ENCODE measurements around the gene THOC6.
"Not testable (repeated sequence)": the region's sequence is repeated elsewhere in the genome, so short reads cannot be mapped to it uniquely, and the experiment has no call there.

Gene THOC6

DNA sequence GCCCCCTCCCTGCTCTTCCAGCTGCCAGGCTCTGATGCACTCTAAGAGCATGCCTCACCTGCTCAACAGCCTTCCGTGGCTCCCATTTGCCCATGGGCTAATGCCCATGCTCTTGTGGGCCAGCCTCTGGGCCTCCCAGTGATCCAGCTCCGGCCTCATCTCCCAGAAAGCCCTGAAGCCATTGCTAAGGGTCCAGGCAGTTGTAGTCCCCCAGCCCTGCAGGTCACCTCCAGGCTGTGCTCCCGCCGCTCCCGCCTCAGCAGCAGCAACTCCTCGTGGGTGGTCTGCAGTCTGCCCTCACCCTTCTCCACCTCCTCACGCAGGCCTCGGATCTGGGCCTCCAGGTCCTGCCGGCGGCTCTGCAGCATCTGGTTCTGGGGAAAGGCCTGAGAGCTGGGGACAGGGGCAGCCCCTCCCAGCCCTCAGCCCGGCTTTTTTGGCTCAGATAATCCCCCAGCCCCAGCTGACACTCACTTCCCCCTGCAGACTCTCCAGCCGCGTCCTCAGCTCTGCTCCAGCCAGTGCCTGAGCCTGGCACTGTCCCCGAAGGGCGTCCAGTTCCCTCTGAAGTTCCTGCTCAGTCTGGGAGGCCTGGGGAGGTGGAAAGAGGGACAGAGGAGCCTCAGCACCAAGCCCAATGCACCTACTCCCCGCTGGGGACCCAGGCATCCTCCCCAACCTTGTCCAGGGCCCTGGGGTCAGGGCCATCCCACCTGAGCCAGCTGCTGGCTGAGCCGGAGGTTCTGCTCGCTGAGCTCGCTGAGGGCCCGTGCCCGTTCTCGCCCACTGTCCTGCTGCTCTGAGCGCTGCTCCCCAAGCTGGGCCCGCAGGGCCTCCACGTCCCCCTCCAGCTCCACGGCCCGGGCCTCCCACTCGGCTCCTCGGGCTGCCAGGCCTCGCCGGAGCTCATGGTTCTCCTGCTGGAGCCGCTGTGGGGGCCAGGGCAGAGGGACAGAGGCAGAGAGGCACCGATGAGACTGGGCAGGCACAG, 6.7 kb downstream of the THOC6 start:
- DNase-seq (ENCODE audit: low read depth in 2 of 2) = no peak

GRCh38 chr16:3032624-3033023, 8.8 kb downstream of the THOC6 start:
- no peak for DNase-seq (ENCODE audit: low read depth in 2 of 2)

- no peak for DNase-seq (ENCODE audit: low read depth in 2 of 2)
These were observed 11.6 kb downstream of the THOC6 start for GRCh38 chr16:3035289-3035971.

DNA sequence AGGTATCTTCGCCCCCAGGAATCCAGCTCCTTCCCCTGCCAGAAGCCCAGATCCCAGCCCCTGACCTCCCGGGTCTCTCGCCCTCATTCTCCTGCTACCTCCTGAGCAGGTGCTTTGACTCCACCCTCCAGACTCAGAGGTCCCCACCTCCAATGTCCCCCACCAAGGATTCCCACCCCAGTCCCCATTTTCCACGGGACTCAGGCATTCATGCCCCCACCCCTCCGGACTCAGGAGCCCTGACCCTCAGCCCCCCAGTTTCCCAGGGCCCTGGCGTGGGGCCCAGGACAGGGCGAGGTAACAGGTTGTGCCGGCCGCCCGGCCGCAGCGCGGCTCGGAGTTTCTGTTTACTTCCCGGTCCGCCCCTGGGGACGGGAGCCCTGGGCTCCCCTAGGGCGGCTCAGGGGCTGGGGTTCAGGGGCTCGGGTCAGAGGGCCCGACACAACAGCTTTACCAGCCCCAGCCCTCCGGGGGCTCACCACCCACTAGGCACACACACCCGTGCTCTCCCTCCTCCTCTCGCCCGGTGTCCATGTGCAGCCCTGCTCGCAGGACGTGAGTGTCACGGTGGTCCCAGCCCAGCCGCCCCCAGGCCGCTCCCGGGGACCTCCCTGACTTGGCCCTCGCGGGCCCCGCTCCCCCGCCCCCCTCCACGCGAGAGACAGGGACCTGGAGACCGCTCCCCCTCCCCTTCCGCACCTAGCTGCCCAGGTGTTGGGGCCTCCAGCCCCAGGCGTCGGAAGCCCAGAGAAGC, 12.3 kb downstream of the THOC6 start:
- DNase-seq (ENCODE audit: low read depth in 2 of 2) = no peak

DNA sequence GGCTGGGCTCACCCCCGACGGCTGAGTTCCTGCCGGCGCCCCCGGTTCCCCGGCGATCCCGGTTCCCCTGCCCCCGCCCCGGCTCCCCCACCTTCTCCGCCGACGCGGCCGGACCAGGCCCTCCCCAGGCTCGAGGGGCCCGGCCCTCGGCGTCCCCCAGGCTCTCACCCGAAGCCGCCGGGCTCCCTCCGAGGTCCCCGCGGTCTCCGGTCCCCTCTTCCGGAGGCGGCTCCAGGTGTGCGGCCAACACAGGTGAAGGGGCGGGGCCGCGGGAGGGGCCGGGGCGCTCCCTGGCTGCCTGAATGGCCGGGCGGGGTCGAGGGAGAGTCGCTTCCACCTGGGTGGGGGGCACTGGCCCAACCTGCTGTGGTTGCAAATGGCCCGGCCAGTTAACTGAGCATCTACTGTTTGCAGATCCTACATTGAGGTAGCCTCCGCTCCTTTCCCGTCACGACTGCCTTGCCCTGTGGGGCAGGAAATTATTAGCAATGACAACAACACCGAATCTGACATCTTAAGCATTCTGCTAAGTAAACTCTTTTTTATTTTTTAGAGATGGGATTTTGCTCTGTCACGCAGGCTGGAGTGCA, 13.0 kb downstream of the THOC6 start, which contains the start of gene BICDL2:
Gene BICDL2 (minus strand): TSS at position 219 of the 590 bp plus-strand sequence. CDS start 1,448 bp downstream, outside the sequence.
- no peak for DNase-seq (ENCODE audit: low read depth in 2 of 2)

DNA sequence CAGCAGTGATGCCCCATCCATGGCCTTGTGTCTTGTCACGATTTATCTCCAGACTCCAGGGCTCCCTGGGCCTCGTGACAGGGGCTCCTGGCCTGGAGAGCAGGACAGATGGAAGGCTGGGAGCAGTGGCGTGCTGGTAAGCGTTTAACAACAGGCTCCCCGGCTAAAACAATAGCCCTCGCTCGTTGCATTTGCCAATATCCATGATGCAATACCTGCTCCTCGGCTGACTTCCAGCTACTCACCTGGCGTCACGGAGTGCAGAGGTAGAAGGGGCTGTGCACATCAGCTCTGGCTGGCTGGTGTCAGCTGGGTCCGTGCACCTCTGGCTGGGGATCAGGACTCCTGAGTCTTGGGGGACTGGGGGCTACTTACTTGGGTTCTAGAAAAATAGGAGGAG, 14.4 kb downstream of the THOC6 start:
- DNase-seq (ENCODE audit: low read depth in 2 of 2) = no peak

DNA sequence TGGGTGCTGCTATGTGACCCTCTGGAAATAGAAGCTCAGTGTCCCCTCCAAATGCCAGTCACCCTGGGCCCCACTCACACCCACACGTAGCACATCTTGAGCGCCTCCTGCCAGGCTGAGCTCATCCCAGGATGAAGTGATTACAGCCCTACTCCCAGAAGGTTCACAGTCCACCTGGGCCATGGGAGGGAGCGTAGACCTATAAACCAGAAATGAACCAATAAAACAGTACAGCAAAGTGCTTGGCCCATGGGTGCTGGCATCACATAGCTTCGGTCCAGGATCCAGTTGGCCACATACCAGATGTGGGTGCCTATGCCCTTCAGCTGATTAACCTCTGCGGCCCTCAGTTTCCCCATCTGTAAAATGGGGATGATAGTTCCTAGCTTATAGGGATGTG, 15.1 kb downstream of the THOC6 start:
- no peak for DNase-seq (ENCODE audit: low read depth in 2 of 2)

DNA sequence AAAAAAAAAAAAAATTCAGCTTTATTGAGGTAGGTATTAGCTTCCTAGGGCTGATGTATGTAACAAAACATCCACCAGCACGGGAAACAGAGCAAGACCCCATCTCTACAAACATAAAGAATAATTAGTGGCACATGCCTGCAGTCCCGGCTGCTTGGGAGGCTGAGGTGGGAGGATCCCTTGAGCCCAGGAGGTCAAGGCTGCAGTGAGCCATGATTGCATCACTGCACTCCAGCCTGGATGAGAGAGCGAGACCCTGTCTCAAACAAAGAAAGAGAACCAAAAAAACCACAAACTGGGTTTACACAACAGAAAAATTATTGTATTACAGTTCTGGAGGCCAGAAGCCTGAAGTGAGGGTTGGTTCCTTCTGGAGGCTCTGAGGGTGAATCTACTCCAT, 18.5 kb downstream of the THOC6 start:
- no peak for DNase-seq (ENCODE audit: low read depth in 2 of 2)

GRCh38 chr16:3044708-3045107, 20.9 kb downstream of the THOC6 start:
- no peak for DNase-seq (ENCODE audit: low read depth in 2 of 2)

DNA sequence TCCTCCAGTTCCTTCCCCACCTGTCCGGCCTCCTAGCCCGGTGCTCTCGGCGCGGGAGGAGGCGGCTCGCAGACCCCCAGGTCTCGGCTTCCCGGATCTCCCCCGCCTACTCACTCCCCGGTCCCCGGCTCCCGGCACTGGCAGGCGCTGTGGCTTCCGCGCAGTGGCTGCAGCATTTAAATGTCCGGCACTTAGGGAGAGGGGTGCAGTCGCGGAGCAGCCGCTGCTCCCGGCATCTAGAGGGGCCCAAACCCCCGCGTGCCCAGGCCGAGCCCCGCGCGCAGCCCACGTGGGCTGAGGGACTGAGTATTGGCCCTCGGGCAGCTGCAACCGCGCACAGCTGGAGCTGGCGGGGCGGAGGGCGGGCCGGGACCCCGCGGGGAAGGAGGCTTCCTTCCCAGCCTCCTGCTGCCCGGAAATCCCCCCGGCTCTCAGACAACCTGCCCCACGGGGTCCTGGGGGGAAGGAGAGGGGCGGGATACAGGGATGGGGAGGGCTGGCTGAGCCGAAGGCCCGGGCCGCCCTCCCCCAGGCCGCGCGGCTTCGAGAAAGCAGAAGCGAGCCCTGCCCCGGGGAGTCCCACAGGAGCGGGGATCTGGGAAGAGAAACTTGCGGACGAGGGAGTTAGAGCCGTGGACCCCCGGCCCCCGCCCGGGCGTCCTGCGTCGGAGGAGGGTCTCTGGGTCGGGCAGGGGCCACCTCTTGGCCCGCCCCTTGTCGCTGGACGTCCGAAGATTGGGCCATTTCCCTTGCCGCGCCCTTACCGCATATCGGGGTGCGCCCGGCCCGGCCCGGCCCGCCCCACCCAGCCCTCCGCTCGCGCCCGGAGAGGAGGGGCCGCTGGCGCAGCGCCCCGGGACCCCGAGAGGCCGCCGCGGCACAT, 22.2 kb downstream of the THOC6 start, which contains the start of gene MMP25:
Gene MMP25 (plus strand): TSS at position 804 of the 883 bp plus-strand sequence. CDS start 357 bp downstream, outside the sequence.
- DNase-seq (ENCODE audit: low read depth in 2 of 2) = no peak

GRCh38 chr16:3046641-3047386, 23.0 kb downstream of the THOC6 start:
- DNase-seq (ENCODE audit: low read depth in 2 of 2) = no peak

DNA sequence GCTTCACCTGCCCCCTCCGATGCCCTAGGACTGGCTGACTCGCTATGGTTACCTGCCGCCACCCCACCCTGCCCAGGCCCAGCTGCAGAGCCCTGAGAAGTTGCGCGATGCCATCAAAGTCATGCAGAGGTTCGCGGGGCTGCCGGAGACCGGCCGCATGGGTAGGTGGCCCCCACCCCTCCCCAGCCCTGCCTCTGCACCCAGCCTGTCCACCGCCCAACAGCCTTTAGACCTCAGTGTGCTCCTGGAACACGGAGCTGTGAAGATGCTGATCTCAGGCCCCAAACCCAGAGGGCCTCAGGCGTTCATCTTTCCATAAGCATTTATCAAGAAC, 23.5 kb downstream of the THOC6 start:
- DNase-seq (ENCODE audit: low read depth in 2 of 2) = no peak

DNA sequence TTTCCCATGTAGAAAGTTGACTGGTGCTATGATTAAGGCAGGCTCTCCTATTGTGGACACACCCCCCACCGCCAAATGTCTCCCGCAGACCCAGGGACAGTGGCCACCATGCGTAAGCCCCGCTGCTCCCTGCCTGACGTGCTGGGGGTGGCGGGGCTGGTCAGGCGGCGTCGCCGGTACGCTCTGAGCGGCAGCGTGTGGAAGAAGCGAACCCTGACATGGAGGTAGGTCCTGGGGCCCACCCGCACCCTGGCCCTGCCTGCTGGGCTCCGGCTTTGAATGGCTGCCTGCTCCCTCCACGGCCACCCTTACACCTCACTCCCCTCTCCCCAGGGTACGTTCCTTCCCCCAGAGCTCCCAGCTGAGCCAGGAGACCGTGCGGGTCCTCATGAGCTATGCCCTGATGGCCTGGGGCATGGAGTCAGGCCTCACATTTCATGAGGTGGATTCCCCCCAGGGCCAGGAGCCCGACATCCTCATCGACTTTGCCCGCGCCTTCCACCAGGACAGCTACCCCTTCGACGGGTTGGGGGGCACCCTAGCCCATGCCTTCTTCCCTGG, 26.2 kb downstream of the THOC6 start:
- no peak for DNase-seq (ENCODE audit: low read depth in 2 of 2)

DNA sequence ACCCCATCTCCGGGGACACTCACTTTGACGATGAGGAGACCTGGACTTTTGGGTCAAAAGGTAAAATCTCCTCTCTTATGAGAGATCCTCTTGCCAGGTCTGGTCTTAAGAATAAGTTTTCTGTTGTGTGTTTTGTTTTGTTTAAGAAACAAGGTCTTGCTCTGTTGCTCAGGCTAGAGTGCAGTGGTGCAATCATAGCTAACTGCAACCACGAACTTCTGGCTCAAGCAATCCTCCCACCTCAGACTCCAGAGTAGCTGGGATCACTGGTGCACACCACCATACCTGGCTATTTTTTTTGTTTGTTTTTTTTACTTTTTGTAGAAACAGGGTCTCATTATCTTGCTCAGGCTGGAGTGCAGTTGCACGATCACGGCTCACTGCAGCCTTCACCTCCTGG, 26.7 kb downstream of the THOC6 start:
- no peak for DNase-seq (ENCODE audit: low read depth in 2 of 2)

GRCh38 chr16:3051009-3051408, 27.2 kb downstream of the THOC6 start:
- DNase-seq (ENCODE audit: low read depth in 2 of 2) = no peak

- DNase-seq (ENCODE audit: low read depth in 2 of 2) = no peak
These were observed 27.7 kb downstream of the THOC6 start for GRCh38 chr16:3051494-3051893.

- not testable (repeated sequence) for DNase-seq (ENCODE audit: low read depth in 2 of 2)
These were observed 28.9 kb downstream of the THOC6 start for GRCh38 chr16:3052571-3053329.

- DNase-seq (ENCODE audit: low read depth in 2 of 2) = not testable (repeated sequence)
These were observed 29.5 kb downstream of the THOC6 start for GRCh38 chr16:3053330-3053710.
